Measurements from ENCODE around the gene CWC27.

DNA sequence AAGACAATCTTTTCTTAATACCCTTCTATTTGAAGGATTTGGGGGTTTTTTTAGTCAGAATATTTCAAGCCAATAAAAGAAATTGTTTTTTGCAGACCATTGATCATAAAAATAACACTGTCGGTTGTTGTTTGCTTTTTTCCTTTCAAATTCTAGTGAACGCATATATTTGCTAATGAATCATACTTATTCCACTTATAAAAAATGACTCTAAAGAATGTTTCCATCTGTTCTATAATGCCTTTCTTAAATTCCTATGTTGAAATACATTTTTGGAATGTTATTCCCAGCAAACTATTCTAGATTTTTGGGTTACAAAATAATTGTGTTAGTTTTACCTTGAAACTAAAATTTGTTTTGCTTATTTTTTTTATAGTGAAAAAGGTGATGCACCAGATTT is 32.2 kb downstream of the CWC27 start:
- TF ChIP-seq, protein P1, sequence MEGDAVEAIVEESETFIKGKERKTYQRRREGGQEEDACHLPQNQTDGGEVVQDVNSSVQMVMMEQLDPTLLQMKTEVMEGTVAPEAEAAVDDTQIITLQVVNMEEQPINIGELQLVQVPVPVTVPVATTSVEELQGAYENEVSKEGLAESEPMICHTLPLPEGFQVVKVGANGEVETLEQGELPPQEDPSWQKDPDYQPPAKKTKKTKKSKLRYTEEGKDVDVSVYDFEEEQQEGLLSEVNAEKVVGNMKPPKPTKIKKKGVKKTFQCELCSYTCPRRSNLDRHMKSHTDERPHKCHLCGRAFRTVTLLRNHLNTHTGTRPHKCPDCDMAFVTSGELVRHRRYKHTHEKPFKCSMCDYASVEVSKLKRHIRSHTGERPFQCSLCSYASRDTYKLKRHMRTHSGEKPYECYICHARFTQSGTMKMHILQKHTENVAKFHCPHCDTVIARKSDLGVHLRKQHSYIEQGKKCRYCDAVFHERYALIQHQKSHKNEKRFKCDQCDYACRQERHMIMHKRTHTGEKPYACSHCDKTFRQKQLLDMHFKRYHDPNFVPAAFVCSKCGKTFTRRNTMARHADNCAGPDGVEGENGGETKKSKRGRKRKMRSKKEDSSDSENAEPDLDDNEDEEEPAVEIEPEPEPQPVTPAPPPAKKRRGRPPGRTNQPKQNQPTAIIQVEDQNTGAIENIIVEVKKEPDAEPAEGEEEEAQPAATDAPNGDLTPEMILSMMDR (IDR thresholded peaks at IDR 0.05; ENCODE audit: insufficient read depth, low read length), result no peak
- TF ChIP-seq POLR2AphosphoS5 (IDR thresholded peaks at IDR 0.05; ENCODE audit: low read depth), result no peak
